ENCODE results near the gene FUT3.

Gene FUT3

DNA sequence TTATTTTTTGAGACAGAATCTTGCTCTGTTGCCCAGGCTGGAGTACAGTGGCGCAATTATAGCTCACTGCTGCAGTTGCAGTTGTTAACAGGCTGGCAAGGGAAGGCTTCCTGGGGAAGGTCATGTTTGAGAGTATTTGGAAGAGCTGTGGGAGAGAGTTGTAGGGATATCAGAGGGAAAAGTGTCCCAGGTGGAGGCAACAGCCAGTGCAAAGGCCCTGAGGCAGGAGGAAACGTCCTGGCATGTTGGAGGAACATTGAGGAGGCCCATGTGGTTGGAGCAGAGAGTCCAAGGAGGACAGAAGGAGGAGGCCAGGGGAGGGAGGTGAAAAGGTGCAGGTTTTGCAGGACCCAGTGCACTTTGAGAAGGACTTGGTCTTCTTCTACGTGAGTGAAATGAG lies 58.1 kb downstream of the FUT3 start:
- Mint-ChIP-seq H3K27me3 (peaks cover 8% of the 10 kb centered on the region), H3K4me3 (no peak overlapping the region), H3K9me3 (peaks cover 3% of the 10 kb centered on the region), H3K36me3 (peaks cover 23% of the 10 kb centered on the region), H3K27ac (no peak overlapping the region), H3K4me1 (peaks cover 13% of the 10 kb centered on the region)
- no peak for ATAC-seq
